ENCODE data around the gene SBNO2. TPM values are rescaled to one million over a fixed set of nuclear protein-coding genes. Genes with fewer than 3 reads are reported as not detected.

Gene SBNO2
- polyA plus RNA-seq, 1 of the 3 experiments (the other 2 are of a cell fraction), result 18.3 TPM

DNA sequence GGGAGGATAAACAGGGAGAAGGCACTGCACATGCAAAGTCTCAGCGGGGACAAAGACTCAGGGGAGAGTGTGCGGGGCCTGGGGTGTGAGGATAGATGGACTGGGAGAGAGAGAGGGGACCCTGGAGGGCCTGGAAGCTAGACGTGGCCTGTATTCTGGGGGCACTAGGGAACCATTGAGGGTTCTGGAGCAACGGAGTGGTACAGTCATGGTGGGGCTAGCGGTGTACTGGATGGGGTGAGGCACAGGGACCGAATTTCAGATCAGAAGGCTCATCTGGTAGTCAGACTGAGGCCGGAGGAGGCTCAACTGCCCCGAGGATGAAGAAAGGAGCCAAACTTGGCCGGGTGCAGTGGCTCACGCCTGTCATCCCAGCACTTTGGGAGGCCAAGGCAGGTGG is 8.0 kb upstream of the SBNO2 start:
- 93% methylated on average over 9 of the region's 10 CpGs for WGBS (ENCODE audit: low lambda C conversion rate)
- H4K20me1 ChIP-seq (ENCODE audit: insufficient read depth), result no peaks in the 10 kb centered on the region
- no peak overlapping the region for H2AFZ ChIP-seq (ENCODE audit: low read depth)
- no peaks in the 10 kb centered on the region for H3K9me3 ChIP-seq
- no peaks in the 10 kb centered on the region for H3K36me3 ChIP-seq (replicated peaks in 1 of 2; ENCODE audit: control insufficient read depth in 1 of 2, insufficient read depth in 2 of 2, low read length in 1 of 2)
- H3K27ac ChIP-seq (ENCODE audit: low read depth in 2 of 2, low read length in 1 of 2), result no peak overlapping the region
- TF ChIP-seq NFIC (IDR thresholded peaks at IDR 0.05; ENCODE audit: borderline replicate concordance) (no peak), GATA2 (CRISPR knock-in tag; IDR thresholded peaks at IDR 0.05) (no peak), FOSL2 (IDR thresholded peaks at IDR 0.05; ENCODE audit: borderline replicate concordance, low read depth) (no peak), YY1 (IDR thresholded peaks at IDR 0.05; ENCODE audit: low read depth) (no peak), JUND (IDR thresholded peaks at IDR 0.05) (no peak), TCF12 (IDR thresholded peaks at IDR 0.05) (no peak), SMC3 (IDR thresholded peaks at IDR 0.05; ENCODE audit: low read depth, low read length) (no peak), TEAD4 (IDR thresholded peaks at IDR 0.05; ENCODE audit: borderline replicate concordance, insufficient read depth) (no peak), RXRA (IDR thresholded peaks at IDR 0.05; ENCODE audit: borderline replicate concordance, low read depth) (no peak), RFX5 (IDR thresholded peaks at IDR 0.05; ENCODE audit: low read length) (no peak), RCOR1 (IDR thresholded peaks at IDR 0.05; ENCODE audit: low read length) (no peak), MXI1 (IDR thresholded peaks at IDR 0.05; ENCODE audit: low read depth, low read length) (no peak), POLR2AphosphoS5 (IDR thresholded peaks at IDR 0.05; ENCODE audit: low read depth, low read length) (no peak)
- TF ChIP-seq, protein P1, sequence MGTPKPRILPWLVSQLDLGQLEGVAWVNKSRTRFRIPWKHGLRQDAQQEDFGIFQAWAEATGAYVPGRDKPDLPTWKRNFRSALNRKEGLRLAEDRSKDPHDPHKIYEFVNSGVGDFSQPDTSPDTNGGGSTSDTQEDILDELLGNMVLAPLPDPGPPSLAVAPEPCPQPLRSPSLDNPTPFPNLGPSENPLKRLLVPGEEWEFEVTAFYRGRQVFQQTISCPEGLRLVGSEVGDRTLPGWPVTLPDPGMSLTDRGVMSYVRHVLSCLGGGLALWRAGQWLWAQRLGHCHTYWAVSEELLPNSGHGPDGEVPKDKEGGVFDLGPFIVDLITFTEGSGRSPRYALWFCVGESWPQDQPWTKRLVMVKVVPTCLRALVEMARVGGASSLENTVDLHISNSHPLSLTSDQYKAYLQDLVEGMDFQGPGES (IDR thresholded peaks at IDR 0.05; ENCODE audit: low read depth, low read length), result no peak
- TF ChIP-seq, protein P2, sequence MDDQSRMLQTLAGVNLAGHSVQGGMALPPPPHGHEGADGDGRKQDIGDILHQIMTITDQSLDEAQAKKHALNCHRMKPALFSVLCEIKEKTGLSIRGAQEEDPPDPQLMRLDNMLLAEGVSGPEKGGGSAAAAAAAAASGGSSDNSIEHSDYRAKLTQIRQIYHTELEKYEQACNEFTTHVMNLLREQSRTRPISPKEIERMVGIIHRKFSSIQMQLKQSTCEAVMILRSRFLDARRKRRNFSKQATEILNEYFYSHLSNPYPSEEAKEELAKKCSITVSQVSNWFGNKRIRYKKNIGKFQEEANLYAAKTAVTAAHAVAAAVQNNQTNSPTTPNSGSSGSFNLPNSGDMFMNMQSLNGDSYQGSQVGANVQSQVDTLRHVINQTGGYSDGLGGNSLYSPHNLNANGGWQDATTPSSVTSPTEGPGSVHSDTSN (IDR thresholded peaks at IDR 0.05), result no peak
- TF ChIP-seq, protein P3, sequence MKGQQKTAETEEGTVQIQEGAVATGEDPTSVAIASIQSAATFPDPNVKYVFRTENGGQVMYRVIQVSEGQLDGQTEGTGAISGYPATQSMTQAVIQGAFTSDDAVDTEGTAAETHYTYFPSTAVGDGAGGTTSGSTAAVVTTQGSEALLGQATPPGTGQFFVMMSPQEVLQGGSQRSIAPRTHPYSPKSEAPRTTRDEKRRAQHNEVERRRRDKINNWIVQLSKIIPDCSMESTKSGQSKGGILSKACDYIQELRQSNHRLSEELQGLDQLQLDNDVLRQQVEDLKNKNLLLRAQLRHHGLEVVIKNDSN (IDR thresholded peaks at IDR 0.05; ENCODE audit: borderline replicate concordance, low read depth), result no peak
- ChIA-PET POLR2A (no interaction called here), CTCF (interaction anchor here (2.1 kb wide), 1 partner anchor 69 kb away, joined by 9 read pairs; no protein-coding TSS in a partner anchor)
- H3K4me1 ChIP-seq (ENCODE audit: control insufficient read depth in 1 of 2, insufficient read depth in 2 of 2, low read depth in 1 of 2, low read length in 1 of 2), result peaks cover 0 to 11% of the 10 kb centered on the region in 2 experiments; a peak in 1 of 4 replicates
- peaks cover 9% of the 10 kb centered on the region for H3F3A ChIP-seq (replicated peaks; ENCODE audit: insufficient read depth)
- no peaks in the 10 kb centered on the region for H3K9me2 ChIP-seq
- no peak overlapping the region for H3K9ac ChIP-seq
- H3K4me2 ChIP-seq, result no peak overlapping the region
- H3K79me2 ChIP-seq (ENCODE audit: insufficient read depth), result 0 out of 2 replicates have a peak, but pooled peaks cover under 1% of the 10 kb centered on the region
- DNase-seq, result no peak
- no peaks in the 10 kb centered on the region for H3K27me3 ChIP-seq (ENCODE audit: insufficient read depth)
- no peak overlapping the region for H3K4me3 ChIP-seq (ENCODE audit: low read depth in 2 of 2, low read length in 1 of 2)

DNA sequence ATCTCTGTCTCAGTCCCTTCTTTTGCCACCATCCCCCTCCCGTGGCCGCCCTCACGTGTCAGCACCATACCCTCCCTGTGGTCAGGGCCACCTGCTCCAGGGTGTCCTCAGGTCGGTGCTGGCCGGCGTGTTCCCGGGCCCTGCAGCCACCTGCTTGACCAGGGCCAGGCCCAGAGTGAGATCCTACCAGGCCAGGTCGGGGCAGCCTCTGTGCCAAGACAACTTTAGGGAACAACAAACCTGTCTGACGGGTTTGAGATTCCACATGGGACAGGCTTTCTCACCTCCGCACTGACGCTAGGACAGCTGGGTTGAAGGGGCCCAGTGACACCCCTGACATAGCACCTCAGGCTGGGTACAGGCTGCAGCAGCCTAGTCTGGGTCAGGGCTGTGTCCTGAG is 7.5 kb upstream of the SBNO2 start:
- Histone ChIP-seq H3F3A (replicated peaks; ENCODE audit: insufficient read depth) (peaks cover 9% of the 10 kb centered on the region), H3K4me2 (no peak overlapping the region), H3K9me2 (no peaks in the 10 kb centered on the region), H3K36me3 (replicated peaks in 1 of 2; ENCODE audit: control insufficient read depth in 1 of 2, insufficient read depth in 2 of 2, low read length in 1 of 2) (no peaks in the 10 kb centered on the region), H3K9ac (no peak overlapping the region), H4K20me1 (ENCODE audit: insufficient read depth) (no peaks in the 10 kb centered on the region), H3K4me3 (ENCODE audit: low read depth in 2 of 2, low read length in 1 of 2) (no peak overlapping the region), H3K79me2 (ENCODE audit: insufficient read depth) (peaks cover 5% of the 10 kb centered on the region; the same call in 1 of the 2 replicates), H3K27ac (ENCODE audit: low read depth in 2 of 2, low read length in 1 of 2) (no peak overlapping the region), H3K4me1 (ENCODE audit: control insufficient read depth in 1 of 2, insufficient read depth in 2 of 2, low read depth in 1 of 2, low read length in 1 of 2) (peaks cover 0 to 13% of the 10 kb centered on the region in 2 experiments; a peak in 1 of 4 replicates), H3K27me3 (ENCODE audit: insufficient read depth) (no peaks in the 10 kb centered on the region), H3K9me3 (no peaks in the 10 kb centered on the region), H2AFZ (ENCODE audit: low read depth) (no peak overlapping the region)
- POLR2A ChIA-PET, result no interaction called here
- DNase-seq, result no peak
- 92% methylated on average over 10 of the region's 11 CpGs for WGBS (ENCODE audit: low lambda C conversion rate)
- TF ChIP-seq GATA2 (CRISPR knock-in tag; IDR thresholded peaks at IDR 0.05) (no peak), RXRA (IDR thresholded peaks at IDR 0.05; ENCODE audit: borderline replicate concordance, low read depth) (no peak)
- CTCF ChIA-PET, result interaction anchor here (2.1 kb wide), 1 partner anchor 69 kb away, joined by 9 read pairs; no protein-coding TSS in a partner anchor

Data from SK-N-SH (cell line).